H1 (cell line): ENCODE measurements around the gene AQP6. TPM values are rescaled to one million over a fixed set of nuclear protein-coding genes. Genes with fewer than 3 reads are reported as not detected.

Experiments
- CTBP2 ChIP-seq: IDR thresholded peaks from 2 replicates; pipeline ENCODE4 v1.7.0; 2011; ENCODE audit warnings: borderline replicate concordance, mild to moderate bottlenecking, moderate library complexity, mixed read lengths, low read length; ENCODE audit not compliant: insufficient read depth, insufficient read length
- POLR2A ChIP-seq, 2 experiments: IDR thresholded peaks; 1 replicate in 1 of 2; 2 replicates in 1 of 2; pipeline ENCODE4 v1.6.1; 2011; ENCODE audit warnings: low read depth in 2 of 2, low read length in 2 of 2, mild to moderate bottlenecking in 2 of 2; ENCODE audit errors: control extremely low read depth in 1 of 2
- POLR2AphosphoS5 ChIP-seq: IDR thresholded peaks from 2 replicates; pipeline ENCODE4 v1.6.1; 2011; ENCODE audit warnings: low read depth, low read length
- RAD21 ChIP-seq, 2 experiments: IDR thresholded peaks in 1 of 2; conservative IDR thresholded peaks in 1 of 2; 2 replicates each; pipeline ENCODE4 v1.6.1; 2011; ENCODE audit warnings: low read depth in 2 of 2, low read length in 2 of 2, improper control_type of control experiment in 1 of 2, inconsistent platforms in 1 of 2, mild to moderate bottlenecking in 1 of 2, moderate library complexity in 1 of 2
- RBBP5 ChIP-seq: IDR thresholded peaks from 2 replicates; pipeline ENCODE4 v1.7.1; 2012; ENCODE audit warnings: low read depth, mild to moderate bottlenecking, inconsistent platforms, low read length, moderate library complexity, borderline replicate concordance
- SIRT6 ChIP-seq: IDR thresholded peaks from one replicate; pipeline ENCODE4 v1.7.1; 2012; ENCODE audit warnings: low read length, inconsistent platforms
- SP2 ChIP-seq: IDR thresholded peaks from 2 replicates; pipeline ENCODE4 v1.6.1; 2012; ENCODE audit warnings: mild to moderate bottlenecking, low read length, inconsistent platforms
- SRF ChIP-seq: IDR thresholded peaks from 2 replicates; pipeline ENCODE4 v1.6.1; 2011; ENCODE audit warnings: mild to moderate bottlenecking, low read depth, low read length, moderate library complexity
- TAF7 ChIP-seq: optimal IDR thresholded peaks from 2 replicates; pipeline ENCODE3; 2011; ENCODE audit warnings: low read depth, mild to moderate bottlenecking, inconsistent platforms, low read length, moderate library complexity, borderline replicate concordance
- polyA plus RNA-seq, 7 experiments: library from polyadenylated mRNA; depleted of rRNA in 3 of 7; stranded (reverse) in 5 of 7; unstranded in 2 of 7; fragments of >200 nt in 5 of 7; fragments of 200-250 nt in 2 of 7; gene quantifications; 1 replicate in 5 of 7; 2 replicates in 1 of 7; 4 replicates in 1 of 7; pipeline versions ENCODE4 v1.2.1 to v1.2.3, GENCODE V29; 2011 to 2013; ENCODE audit warnings: missing spikeins in 2 of 7, mixed read lengths in 2 of 7
- total RNA-seq: library from RNA; stranded (reverse); fragmentation: NEBNext Ultra II Directional; extraction: Animal tissue kit (Norgen Biotek cat#: 25700); gene quantifications from 2 replicates; pipeline ENCODE4 v1.2.1, GENCODE V29; 2021
- TF ChIP-seq, protein P1 (sequence below): fragments of 300-600 bp; sonication (generic); IDR thresholded peaks from 2 replicates; pipeline ENCODE4 v1.7.1; 2012; ENCODE audit warnings: low read length, moderate library complexity, mild to moderate bottlenecking, inconsistent platforms; ENCODE audit not compliant: insufficient replicate concordance
- TF ChIP-seq, protein P2 (sequence below): IDR thresholded peaks from 2 replicates; pipeline ENCODE4 v1.6.1; 2012; ENCODE audit warnings: inconsistent platforms

Gene AQP6
- total and polyA plus RNA-seq, 2 of the 8 experiments (the other 6 are each of a cell fraction or from before 2014, with no cell fraction given), result 0.03 to 0.17 TPM

DNA sequence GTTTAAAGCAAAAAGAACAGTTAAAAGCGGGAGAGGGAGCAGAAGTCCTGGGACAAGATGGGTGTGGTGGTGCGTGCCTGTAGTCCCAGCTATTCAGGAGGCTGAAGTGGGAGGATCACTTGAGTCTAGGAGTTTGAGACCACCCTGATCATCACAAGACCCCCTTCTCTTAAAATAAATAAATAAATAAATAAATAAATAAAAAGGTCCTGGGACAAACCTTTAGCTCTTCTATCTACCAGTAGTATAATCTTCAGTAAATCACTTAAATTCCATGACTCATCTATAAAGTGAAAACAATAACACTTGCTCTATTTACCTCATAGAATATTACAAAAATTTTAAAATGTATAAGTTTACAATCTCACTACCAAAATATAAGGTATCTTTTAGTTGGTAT is 46.8 kb downstream of the AQP6 start (continued):
- TF ChIP-seq, protein P1, sequence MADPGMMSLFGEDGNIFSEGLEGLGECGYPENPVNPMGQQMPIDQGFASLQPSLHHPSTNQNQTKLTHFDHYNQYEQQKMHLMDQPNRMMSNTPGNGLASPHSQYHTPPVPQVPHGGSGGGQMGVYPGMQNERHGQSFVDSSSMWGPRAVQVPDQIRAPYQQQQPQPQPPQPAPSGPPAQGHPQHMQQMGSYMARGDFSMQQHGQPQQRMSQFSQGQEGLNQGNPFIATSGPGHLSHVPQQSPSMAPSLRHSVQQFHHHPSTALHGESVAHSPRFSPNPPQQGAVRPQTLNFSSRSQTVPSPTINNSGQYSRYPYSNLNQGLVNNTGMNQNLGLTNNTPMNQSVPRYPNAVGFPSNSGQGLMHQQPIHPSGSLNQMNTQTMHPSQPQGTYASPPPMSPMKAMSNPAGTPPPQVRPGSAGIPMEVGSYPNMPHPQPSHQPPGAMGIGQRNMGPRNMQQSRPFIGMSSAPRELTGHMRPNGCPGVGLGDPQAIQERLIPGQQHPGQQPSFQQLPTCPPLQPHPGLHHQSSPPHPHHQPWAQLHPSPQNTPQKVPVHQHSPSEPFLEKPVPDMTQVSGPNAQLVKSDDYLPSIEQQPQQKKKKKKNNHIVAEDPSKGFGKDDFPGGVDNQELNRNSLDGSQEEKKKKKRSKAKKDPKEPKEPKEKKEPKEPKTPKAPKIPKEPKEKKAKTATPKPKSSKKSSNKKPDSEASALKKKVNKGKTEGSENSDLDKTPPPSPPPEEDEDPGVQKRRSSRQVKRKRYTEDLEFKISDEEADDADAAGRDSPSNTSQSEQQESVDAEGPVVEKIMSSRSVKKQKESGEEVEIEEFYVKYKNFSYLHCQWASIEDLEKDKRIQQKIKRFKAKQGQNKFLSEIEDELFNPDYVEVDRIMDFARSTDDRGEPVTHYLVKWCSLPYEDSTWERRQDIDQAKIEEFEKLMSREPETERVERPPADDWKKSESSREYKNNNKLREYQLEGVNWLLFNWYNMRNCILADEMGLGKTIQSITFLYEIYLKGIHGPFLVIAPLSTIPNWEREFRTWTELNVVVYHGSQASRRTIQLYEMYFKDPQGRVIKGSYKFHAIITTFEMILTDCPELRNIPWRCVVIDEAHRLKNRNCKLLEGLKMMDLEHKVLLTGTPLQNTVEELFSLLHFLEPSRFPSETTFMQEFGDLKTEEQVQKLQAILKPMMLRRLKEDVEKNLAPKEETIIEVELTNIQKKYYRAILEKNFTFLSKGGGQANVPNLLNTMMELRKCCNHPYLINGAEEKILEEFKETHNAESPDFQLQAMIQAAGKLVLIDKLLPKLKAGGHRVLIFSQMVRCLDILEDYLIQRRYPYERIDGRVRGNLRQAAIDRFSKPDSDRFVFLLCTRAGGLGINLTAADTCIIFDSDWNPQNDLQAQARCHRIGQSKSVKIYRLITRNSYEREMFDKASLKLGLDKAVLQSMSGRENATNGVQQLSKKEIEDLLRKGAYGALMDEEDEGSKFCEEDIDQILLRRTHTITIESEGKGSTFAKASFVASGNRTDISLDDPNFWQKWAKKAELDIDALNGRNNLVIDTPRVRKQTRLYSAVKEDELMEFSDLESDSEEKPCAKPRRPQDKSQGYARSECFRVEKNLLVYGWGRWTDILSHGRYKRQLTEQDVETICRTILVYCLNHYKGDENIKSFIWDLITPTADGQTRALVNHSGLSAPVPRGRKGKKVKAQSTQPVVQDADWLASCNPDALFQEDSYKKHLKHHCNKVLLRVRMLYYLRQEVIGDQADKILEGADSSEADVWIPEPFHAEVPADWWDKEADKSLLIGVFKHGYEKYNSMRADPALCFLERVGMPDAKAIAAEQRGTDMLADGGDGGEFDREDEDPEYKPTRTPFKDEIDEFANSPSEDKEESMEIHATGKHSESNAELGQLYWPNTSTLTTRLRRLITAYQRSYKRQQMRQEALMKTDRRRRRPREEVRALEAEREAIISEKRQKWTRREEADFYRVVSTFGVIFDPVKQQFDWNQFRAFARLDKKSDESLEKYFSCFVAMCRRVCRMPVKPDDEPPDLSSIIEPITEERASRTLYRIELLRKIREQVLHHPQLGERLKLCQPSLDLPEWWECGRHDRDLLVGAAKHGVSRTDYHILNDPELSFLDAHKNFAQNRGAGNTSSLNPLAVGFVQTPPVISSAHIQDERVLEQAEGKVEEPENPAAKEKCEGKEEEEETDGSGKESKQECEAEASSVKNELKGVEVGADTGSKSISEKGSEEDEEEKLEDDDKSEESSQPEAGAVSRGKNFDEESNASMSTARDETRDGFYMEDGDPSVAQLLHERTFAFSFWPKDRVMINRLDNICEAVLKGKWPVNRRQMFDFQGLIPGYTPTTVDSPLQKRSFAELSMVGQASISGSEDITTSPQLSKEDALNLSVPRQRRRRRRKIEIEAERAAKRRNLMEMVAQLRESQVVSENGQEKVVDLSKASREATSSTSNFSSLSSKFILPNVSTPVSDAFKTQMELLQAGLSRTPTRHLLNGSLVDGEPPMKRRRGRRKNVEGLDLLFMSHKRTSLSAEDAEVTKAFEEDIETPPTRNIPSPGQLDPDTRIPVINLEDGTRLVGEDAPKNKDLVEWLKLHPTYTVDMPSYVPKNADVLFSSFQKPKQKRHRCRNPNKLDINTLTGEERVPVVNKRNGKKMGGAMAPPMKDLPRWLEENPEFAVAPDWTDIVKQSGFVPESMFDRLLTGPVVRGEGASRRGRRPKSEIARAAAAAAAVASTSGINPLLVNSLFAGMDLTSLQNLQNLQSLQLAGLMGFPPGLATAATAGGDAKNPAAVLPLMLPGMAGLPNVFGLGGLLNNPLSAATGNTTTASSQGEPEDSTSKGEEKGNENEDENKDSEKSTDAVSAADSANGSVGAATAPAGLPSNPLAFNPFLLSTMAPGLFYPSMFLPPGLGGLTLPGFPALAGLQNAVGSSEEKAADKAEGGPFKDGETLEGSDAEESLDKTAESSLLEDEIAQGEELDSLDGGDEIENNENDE, result no peak
- TF ChIP-seq SRF (no peak), RAD21 (IDR thresholded peaks at IDR 0.05 in 1 of 2, conservative IDR thresholded peaks at IDR 0.05 in 1 of 2; ENCODE audit: low read depth in 2 of 2, low read length in 2 of 2) (no peak), SP2 (no peak), POLR2AphosphoS5 (no peak), TAF7 (no peak), SIRT6 (no peak), POLR2A (IDR thresholded peaks at IDR 0.05; ENCODE audit: control extremely low read depth in 1 of 2, low read depth in 2 of 2, low read length in 2 of 2) (no peak), CTBP2 (no peak), RBBP5 (no peak)
- TF ChIP-seq, protein P2, sequence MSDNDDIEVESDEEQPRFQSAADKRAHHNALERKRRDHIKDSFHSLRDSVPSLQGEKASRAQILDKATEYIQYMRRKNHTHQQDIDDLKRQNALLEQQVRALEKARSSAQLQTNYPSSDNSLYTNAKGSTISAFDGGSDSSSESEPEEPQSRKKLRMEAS, result no peak
